Measurements from ENCODE around the gene VIPR2.

The VIPR2 gene

DNA sequence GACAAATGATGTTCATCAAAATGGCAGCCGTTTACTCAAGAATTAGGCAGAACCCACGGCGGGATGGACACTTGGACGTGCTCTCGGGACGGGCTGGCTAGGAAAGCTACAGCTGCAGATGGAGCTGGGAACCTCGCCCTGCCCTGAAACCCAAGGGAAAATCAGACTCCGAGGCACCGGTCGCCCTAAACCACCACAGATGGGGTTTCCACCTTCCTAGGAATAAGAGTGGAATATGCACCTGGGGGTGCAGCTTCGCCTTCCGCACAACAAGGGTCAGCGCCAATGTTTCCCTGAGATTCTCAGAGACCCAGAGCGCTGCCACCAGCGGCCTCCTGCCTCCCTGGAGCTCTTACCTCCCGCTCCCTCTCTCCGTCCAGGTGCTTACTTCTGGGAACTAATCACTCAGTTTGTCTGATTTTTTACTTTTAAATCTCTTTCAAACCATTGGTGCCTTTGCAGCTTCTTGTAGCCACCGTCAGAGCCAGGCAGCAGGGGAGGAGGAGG is 165.6 kb downstream of the VIPR2 start:
- DNase-seq = no peak

Data from NCI-H526 treated with DMSO at 0.1 percent for 48 hours (cell line).